ENCODE data around the gene PHPT1.

Gene PHPT1

GRCh38 chr9:136849960-136850865 lies 1.0 kb downstream of the PHPT1 start:
- DNase-seq = no peak

- no peak for DNase-seq
Measured at GRCh38 chr9:136850866-136851775, 1.9 kb downstream of the PHPT1 start.

GRCh38 chr9:136851941-136852663 lies 2.9 kb downstream of the PHPT1 start, which contains the start of gene MAMDC4:
MAMDC4 (plus strand) TSS chr9:136852346; CDS start chr9:136852417, 71 bp downstream.
- DNase-seq = no peak

GRCh38 chr9:136852664-136853595 lies 3.7 kb downstream of the PHPT1 start:
- DNase-seq = no peak

- DNase-seq = no peak
Measured at GRCh38 chr9:136853596-136854112, 4.4 kb downstream of the PHPT1 start.

GRCh38 chr9:136854113-136854841 lies 5.1 kb downstream of the PHPT1 start:
- DNase-seq = no peak

GRCh38 chr9:136854842-136855460 lies 5.7 kb downstream of the PHPT1 start:
- DNase-seq = no peak

GRCh38 chr9:136855461-136856078 lies 6.4 kb downstream of the PHPT1 start:
- no peak for DNase-seq

GRCh38 chr9:136856079-136856476 lies 6.9 kb downstream of the PHPT1 start:
- no peak for DNase-seq

- DNase-seq = no peak
Measured at GRCh38 chr9:136856541-136857141, 7.4 kb downstream of the PHPT1 start.

GRCh38 chr9:136857166-136857565 lies 8.0 kb downstream of the PHPT1 start:
- DNase-seq = no peak

- no peak for DNase-seq
Measured at GRCh38 chr9:136857581-136858412, 8.6 kb downstream of the PHPT1 start.

- no peak for DNase-seq
Measured at GRCh38 chr9:136858452-136858843, 9.2 kb downstream of the PHPT1 start.

GRCh38 chr9:136858844-136859757 lies 9.9 kb downstream of the PHPT1 start:
- DNase-seq = no peak

GRCh38 chr9:136860529-136860928 lies 11.3 kb downstream of the PHPT1 start:
- DNase-seq = no peak

- no peak for DNase-seq
Measured at GRCh38 chr9:136860933-136861873, 12.0 kb downstream of the PHPT1 start.
